Measurements from ENCODE around the gene ANKRD6.
A peak's percentile ranks its signal among the peaks of the same experiment; 100 is the strongest.
"Not testable (repeated sequence)": the region's sequence is repeated elsewhere in the genome, so short reads cannot be mapped to it uniquely, and the experiment has no call there.

The ANKRD6 gene

DNA sequence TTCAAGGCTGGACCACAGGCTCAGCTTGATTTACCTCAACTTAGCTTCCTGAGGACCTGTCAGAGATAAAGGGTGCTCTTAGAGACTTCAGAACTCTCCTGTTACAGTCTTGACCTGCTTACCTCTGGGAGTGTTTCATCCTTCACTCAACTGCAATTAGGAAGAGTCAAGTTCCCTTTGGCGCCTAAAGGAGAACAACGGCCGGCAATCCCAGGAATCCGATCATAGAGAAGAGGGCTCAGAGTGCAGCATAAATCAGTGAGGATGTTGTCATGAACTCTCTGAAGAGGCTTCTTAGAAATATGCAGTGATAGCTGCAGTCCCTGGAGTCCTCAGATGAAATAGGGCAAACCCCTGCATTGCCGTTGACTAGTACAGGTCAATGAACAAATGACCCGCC is 169.2 kb downstream of the ANKRD6 start:
- no peak for DNase-seq (ENCODE audit: low read depth)

DNA sequence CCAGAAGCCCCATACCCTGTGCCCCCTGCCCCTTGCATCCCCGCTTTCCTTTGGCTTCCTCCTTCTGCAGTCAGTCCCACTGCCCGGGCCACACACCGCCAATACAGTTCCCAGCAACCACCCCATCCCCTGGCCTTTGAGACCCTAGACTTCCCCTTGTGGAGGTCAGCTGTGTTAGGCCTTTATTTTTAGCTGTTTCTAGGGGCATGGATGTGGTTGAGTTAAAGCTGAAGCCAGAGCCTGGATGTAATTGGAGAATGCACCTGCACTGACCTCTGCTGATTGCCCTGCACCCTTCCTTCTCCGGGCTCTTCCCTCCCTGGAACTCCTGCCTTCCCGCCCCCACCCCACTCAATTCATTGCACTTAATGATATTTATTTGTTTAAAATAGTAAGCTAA is 171.7 kb downstream of the ANKRD6 start:
- DNase-seq (ENCODE audit: low read depth) = no peak

DNA sequence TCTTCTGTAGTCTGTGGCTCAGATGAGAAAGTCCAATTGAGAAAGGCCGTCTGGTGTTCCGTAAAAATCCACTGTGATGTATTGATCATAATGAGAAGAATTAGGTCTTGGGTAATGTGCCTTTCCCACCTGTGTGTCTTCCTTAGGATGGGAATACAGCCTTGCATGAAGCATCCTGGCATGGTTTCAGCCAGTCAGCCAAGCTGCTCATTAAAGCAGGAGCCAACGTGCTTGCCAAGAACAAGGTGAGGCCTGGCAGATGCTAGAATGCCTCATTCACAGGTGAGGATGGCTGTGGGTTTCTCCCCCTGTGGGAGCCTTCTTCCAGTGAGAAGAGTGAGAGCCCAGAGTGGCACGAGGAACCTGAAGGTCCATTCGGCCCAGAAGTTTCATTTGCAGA is 172.9 kb downstream of the ANKRD6 start:
- no peak for DNase-seq (ENCODE audit: low read depth)

DNA sequence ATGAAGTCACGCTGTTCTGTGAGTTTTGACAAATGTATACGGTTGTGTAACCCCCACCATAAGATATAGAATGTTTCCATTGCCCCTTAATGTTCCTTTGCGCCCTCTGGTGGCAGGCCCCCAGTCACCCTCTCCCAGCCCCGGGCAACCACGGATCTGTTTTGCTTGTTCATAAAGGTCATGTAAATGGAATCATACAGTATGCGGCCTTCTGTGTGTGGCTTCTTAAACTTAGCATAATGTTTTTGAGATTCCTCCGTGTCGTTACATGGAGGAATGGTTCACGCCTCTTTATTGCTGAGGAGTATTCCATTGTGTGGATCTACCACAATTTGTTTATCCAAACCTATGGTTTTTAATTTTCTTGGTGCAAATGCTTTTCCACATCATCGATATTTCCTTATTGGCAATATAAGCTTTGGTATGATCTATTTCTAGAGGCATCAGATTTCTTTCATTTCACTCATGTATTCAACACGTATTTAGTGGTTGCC is 177.2 kb downstream of the ANKRD6 start:
- DNase-seq (ENCODE audit: low read depth) = peak; percentile 20

DNA sequence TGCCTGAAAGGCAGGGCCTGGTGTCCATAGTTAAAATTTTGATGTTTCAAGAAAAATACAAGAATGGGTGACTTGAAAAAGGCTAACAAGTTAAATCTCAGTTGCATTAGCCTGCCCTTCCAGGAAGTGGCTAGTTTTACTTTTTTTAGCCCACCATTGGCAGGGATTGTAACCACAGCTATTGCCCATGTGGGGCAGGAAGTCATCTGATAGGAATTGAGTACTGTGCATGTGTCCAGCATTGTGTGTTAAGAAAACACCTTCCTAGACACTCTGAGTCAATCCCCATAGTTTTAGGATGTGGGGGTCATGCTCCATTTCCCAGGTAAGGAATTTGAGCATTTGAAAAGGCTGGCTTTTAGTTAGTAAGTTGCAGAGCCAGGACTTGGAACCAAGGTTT is 178.7 kb downstream of the ANKRD6 start:
- no peak for DNase-seq (ENCODE audit: low read depth)

DNA sequence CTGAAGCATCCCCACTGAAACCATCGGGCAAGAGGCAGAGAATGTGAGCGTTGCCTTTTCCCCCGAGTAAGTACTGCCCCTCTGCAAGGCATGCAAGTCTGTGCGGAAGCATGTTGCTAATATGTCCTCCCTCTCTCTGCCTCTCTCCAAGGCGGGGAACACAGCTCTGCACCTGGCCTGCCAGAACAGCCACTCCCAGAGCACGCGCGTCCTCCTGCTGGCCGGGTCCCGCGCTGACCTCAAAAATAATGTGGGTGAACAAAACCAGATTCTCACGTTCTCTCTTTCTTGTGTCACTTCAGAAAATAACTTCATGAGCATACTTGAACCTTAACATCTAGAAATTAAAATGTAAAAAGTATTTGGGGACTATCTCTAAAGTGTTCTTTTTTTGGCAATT is 179.2 kb downstream of the ANKRD6 start:
- no peak for DNase-seq (ENCODE audit: low read depth)

DNA sequence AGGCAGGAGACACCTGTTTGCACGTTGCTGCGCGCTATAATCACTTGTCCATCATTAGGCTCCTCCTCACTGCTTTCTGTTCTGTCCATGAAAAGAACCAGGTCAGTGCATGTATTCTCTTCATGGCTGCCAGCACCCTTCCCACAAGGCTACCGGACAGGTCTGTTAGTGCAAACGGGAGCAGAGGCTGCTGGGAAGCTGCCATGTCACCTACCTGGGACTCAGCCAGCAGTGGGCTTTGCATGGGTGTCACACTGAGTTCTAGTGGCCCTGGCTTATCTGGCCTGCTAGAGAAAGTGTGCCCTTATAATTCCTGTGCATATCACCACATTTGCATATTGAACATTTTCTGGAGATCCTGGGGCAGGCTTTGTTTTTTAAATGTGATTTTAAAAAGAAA is 180.8 kb downstream of the ANKRD6 start:
- no peak for DNase-seq (ENCODE audit: low read depth)

DNA sequence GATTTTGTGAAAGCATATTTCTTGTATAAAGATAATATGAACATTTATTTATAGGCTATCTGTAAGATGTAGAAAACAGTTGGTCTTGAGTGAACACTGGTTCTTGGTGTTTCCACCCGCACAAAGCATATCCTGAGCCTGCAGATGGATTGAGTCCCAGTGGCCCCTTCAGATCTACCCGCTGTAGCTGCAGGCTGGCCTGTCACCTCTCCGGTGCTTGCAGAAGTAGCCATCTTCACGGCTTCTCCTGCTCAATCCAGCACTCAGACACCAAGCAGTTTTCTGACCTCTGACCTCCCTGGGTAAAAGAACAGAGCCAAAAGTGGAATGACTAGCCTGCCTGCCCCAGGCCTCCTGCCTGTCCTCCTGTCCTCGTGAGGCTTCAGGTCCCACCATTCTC is 182.9 kb downstream of the ANKRD6 start:
- no peak for DNase-seq (ENCODE audit: low read depth)

DNA sequence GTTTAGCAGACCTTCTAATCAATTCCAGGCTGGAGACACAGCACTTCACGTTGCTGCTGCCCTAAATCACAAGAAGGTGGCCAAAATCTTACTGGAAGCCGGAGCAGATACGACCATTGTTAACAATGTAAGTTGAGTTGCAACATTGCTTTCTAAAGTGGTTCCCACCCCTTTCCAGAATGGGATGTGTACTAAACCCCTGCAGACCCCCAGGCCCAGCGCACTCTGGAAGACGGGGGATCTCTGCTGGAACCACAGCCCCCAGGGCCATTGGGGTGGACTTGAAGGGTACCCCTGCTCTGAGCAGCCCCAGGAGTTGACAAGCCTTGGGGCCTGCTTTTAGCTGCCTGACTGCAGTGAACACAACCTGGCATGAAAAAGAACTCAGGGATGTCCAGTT is 183.6 kb downstream of the ANKRD6 start:
- DNase-seq (ENCODE audit: low read depth) = no peak

DNA sequence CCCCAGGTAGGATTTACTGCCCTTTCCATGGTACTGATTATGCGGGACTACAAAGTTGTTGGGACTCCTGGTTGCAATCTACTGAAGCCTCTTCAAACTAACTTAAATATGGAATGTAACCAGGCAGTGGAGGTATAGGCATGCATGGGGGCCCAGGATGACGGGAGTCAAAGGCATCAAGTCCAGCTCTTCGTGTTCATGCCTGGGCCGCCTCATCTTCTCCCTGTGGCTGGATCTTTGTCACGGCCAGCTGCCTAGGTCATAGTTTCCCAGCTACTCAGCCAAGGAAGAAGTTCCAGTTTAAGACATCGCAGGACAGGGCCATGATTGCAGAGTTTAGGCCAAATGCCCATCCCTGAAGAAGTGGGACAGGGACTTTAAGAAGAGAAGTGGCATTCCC is 185.1 kb downstream of the ANKRD6 start:
- DNase-seq (ENCODE audit: low read depth) = no peak

DNA sequence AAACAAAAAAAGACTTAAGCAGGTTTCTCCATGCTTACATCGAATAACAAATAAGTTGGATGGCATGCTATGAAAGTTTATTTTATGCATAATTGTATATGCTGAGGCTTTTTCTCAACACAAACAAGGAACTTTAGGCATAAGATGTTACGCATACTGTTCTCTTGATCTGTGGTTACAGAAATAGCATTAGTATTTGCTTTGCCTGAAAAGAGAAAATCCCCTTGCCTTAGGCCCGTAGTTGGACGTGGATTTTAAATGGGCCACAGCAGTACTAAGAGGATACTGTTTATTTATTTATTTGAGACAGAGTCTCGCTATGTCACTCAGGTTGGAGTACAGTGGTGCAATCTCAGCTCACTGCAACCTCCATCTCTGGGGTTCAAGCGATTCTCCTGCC is 186.6 kb downstream of the ANKRD6 start:
- DNase-seq (ENCODE audit: low read depth) = no peak

DNA sequence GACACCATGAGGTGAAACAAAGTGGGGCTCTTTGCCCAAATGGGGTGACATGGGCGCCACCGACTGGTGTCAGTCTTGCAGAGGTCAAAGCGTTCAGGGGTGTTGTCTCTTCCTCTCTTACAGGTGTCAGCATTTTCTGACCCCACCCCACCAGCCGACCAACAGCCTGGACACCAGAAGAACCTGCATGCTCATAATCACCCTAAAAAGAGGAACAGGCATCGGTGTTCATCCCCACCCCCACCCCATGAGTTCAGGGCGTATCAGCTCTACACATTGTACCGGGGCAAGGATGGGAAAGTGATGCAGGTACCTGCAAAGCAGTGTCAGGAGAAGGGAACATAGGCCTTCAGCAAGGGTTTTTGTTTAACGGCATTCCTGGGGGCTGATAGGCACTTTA is 190.8 kb downstream of the ANKRD6 start:
- no peak for DNase-seq (ENCODE audit: low read depth)

DNA sequence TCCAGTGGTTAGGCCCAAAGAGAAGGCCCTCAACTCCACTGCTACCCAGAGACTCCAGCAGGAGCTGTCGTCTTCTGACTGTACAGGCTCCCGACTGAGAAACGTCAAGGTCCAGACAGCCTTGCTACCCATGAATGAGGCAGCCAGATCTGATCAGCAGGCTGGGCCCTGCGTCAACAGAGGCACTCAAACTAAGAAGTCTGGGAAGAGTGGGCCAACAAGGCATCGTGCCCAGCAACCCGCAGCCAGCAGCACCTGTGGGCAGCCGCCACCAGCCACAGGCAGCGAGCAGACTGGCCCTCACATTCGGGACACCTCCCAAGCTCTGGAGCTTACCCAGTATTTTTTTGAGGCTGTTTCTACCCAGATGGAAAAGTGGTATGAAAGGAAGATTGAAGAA is 197.5 kb downstream of the ANKRD6 start:
- DNase-seq (ENCODE audit: low read depth) = no peak

DNA sequence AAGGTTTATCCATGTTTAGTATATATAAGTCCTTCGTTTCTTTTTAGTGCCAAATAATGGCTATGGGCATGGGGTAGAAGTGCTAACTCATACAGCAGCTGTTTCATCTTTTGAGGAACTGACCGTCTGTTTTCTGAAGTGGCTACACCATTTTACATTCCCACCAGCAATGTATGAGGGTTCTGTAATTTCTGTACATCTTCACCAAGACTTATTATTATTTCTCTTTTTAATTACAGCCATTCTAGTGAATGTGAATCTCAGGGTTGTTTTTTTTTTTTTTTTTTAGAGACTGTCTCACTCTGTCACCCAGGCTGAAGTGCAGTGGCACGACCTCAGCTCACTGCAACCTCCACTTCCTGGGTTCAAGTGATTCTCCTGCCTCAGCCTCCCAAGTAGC is 203.5 kb downstream of the ANKRD6 start:
- DNase-seq (ENCODE audit: low read depth) = not testable (repeated sequence)

DNA sequence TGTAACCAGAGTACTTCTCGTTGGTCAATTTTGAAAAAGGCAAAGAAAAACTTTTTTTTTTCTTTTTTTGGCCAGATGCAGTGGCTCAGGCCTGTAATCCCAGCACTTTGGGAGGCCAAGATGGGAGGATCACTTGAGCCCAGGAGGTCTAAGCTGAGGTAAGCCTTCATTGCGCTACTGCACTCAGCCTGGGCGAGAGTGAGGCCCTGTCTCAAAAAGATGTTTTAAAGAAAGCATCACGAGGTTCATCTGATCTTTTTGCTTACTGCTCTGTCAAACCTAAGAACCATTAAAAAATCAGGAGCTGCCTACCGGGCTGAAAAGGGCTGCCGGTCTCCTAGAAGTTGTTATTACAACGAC is 205.0 kb downstream of the ANKRD6 start:
- no peak for DNase-seq (ENCODE audit: low read depth)

DNA sequence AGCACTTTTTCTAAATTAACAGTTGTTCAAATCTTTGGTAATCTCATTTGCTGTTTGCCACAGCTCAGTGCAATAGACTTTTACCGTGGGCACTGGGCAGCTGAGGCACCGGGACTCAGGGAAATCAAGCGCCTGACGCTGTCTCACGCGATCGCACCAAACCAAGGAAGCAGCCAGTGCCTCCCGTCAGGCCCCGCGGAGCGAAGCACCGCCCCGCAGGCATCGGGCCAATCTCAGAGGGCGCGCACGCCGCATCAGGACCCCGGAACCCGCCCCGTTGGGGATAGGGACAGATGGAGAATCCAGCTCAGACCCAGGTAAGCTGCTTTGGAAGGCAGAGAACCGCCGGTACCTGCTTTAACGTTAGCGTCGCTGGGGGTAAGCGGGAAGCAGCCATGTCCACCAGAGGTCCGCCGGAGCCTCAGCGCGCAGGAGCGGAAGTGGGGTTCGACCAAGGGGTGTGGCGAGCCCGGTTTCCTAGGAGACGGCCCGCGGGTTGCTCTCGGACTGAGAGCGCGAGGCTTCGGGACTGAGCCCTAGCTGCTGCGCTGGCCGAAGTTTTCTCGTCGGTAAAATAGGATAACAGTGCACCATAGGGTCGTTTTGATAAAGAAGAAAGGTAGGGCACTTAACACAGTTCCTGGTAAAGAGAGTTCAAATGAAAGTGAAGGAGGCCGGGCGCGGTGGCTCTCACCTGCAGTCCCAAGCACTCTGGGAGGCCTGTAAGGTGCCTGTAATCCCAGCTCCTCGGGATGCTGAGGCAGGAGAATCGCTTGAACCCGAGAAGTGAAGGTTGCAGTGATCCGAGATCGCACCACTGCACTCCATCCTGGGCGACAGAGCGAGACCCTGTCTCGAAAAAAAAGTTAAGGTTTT is 205.6 kb downstream of the ANKRD6 start, which contains the start of gene LYRM2:
LYRM2 (minus strand) TSS at position 428 of the 876 bp plus-strand sequence; CDS start at position 397, 31 bp downstream.
- DNase-seq (ENCODE audit: low read depth) = peak; percentile 86

DNA sequence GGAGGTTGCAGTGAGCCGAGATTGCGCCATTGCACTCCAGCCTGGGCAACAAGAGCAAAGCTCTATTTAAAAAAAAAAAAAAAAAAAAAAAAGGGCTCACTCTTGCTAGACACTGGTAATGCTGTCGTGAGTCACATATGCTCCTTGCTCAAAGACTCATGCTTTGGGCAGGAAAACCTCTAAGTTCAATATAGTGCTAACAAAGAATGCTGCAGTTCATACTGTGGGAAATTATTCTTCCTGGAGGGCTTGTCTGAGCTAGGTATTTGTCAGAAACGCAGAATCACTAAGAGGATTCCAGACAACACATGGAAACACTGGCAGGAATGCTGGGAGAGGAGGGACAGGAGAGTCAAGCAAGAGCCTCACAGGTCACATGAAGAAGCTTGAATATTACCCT is 207.9 kb downstream of the ANKRD6 start:
- DNase-seq (ENCODE audit: low read depth) = peak; percentile 56

DNA sequence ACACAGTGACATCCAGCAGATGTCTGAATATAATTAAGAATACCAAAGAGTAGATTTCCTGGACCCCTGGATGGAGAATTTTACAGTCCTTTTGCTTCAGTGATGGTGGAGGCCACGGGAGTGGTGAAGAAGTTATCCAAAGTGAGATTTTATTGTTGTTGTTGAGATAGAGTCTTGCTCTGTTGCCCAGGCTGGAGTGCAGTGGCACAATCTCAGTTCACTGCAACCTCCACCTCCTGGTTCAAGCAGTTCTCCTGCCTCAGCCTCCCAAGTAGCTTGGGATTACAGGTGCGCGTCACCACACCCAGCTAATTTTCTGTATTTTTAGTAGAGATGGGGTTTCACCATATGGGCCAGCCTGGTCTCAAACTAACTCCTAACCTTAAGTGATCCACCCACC is 208.6 kb downstream of the ANKRD6 start:
- DNase-seq (ENCODE audit: low read depth) = not testable (repeated sequence)

DNA sequence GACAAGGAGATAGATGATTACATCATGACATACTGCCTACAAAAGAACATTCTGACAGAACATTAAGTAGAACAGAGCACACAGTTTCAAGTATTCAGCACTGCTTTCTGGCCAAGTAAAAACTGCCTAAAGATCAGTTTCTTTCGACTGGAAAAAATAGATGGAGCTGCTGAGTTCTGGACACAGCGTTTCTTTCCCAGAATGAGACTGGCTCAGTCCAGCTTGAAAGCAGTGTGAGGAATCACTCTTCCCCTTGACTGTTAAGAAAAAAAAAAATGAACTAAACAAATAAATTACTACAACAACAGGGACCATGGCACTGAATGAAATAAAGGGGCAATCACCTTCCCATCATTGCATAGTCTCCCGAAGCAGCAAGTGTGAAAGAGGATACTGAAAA is 210.0 kb downstream of the ANKRD6 start:
- DNase-seq (ENCODE audit: low read depth) = no peak

DNA sequence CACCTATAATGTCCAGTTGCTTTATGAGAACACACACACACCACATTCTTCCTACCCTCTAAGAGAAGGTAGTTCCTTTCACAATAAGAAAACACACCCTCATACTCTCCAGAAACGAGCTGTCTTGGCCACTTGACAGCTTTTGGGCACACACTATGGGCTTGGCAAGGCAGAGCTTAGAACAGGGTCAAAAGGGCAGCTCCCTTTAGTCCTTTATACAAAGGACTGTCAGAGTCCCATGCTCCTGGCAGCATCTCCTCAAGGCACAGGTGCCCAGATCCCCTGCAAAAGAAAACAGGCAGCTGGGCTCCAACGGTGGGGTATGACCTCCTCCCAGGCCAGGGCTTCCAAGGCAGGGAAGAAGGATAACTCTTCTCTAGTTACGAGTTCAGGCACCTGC is 210.5 kb downstream of the ANKRD6 start:
- no peak for DNase-seq (ENCODE audit: low read depth)

DNA sequence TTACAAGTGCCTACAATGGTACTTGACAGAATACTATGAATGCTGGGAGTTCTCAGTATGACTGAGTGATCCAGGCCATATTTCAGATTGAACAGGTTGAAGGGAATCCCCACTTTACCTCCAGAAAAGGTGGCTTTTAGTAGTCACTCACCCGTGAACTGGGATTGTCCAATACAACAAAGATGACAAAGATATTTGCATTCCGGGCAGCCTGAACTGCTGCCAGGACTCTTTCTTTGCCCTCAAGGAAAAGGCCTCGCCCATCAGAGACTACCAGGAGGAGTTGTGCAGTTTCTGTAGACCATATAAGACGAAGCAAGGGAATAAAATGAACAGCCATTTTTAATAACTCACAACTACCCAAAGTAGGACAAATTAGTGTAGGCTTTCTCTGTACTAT is 211.9 kb downstream of the ANKRD6 start:
- no peak for DNase-seq (ENCODE audit: low read depth)

DNA sequence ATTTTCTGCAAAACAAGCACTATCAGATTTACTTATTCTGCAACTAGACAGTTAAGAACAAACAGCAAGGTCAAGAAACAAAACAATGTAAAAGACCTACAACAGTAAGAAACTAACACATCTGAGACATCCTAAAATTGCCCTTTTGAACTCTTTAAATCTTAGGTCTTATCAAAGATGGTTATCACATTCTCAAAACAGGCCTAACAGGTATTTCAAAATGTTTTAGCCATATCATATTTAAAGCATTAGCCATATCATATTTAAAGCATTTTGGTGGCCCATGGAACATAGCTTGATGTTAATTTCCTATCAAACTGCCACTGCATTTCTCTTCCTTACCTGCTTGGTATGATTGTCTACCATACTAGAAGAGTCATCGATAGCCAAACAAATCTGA is 216.7 kb downstream of the ANKRD6 start:
- DNase-seq (ENCODE audit: low read depth) = no peak

DNA sequence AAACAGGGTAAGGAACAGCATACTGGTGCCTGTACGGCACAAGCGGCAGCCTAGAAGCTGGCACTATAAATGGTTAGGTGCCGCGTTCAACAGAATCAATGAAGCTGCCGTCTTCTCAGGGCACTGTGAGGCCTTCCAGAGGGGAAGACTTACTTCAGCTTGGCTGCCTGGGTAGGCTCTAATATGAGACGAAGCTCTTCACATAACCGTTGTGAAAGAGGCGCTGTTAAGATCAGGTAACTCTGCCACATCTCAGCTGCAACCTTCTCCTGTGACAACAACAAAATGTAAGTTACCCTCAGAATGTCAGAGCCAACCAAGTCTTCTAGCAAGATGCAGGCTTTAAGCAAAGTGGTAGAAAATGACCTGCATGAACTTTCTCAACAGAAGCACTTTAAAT is 217.6 kb downstream of the ANKRD6 start:
- no peak for DNase-seq (ENCODE audit: low read depth)

DNA sequence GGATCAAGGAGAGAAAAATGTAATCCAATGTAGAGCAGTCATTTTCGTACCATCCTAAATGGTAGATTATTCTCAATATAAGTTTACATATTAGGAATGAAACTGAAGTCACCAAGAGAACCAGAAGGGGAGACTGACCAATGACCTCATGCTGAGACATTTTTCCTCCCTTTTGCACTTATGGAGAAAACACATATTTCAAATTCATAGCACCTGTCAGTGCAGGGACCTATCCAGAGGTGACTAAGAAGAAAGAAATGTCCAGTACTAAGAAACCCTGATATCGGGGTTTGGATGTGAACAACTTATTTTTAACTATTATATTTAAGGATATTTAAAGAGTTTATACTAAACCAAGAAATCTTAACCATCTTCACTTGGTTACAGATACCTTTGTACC is 222.2 kb downstream of the ANKRD6 start:
- peak; percentile 74 for DNase-seq (ENCODE audit: low read depth)

Measured in amniotic epithelial cell (primary cell).